Kidney (tissue), 14 donors: ENCODE results near the gene OR56A4. TPM values are rescaled to one million over a fixed set of nuclear protein-coding genes. Genes with fewer than 3 reads are reported as not detected.

ENCODE experiments used
- DNase-seq, 5 donors: peaks; one replicate each; pipeline ENCODE4 v3.0.0-alpha.2; 2013 to 2020
- FAIRE-seq: peaks from 2 replicates; lab custom pipeline; 2012; peaks lifted over from hg19 to GRCh38; lab: Jason Lieb, UNC
- H3K27ac ChIP-seq, 2 donors: one replicate each; pipeline ENCODE4 v1.7.0; 2013; ENCODE audit warnings: low read depth in 2 of 2, low read length in 2 of 2, inconsistent platforms in 1 of 2
- H3K27me3 ChIP-seq: one replicate; pipeline ENCODE4 v1.7.1; 2013; ENCODE audit warnings: low read length, inconsistent platforms; ENCODE audit not compliant: control insufficient read depth, insufficient read depth
- H3K36me3 ChIP-seq, 3 donors: one replicate each; pipeline versions ENCODE4 v1.7.0 to v1.7.1; 2013; ENCODE audit warnings: low read length in 3 of 3, control low read depth in 1 of 3, inconsistent platforms in 1 of 3; ENCODE audit not compliant: insufficient read depth in 3 of 3, control insufficient read depth in 2 of 3
- H3K4me1 ChIP-seq, 3 donors: one replicate each; pipeline versions ENCODE4 v1.7.0 to v1.7.1; 2013; ENCODE audit warnings: low read length in 3 of 3, inconsistent platforms in 1 of 3, low read depth in 1 of 3; ENCODE audit not compliant: control insufficient read depth in 2 of 3, insufficient read depth in 2 of 3
- H3K4me3 ChIP-seq, 3 donors: one replicate each; pipeline versions ENCODE4 v1.7.0 to v1.8.1; 2013; ENCODE audit warnings: low read length in 3 of 3, control low read depth in 1 of 3, inconsistent platforms in 1 of 3
- H3K9ac ChIP-seq, 3 donors: one replicate each; pipeline versions ENCODE4 v1.7.0 to v1.7.1; 2013; ENCODE audit warnings: low read length in 3 of 3, control low read depth in 1 of 3, inconsistent platforms in 1 of 3
- H3K9me3 ChIP-seq, 3 donors: one replicate each; pipeline versions ENCODE4 v1.7.0 to v1.7.1; 2013; ENCODE audit warnings: low read length in 3 of 3, control low read depth in 1 of 3, inconsistent platforms in 1 of 3; ENCODE audit not compliant: control insufficient read depth in 2 of 3, insufficient read depth in 1 of 3
- CTCF ChIP-seq: IDR thresholded peaks from 3 replicates; pipeline ENCODE4 v1.5.1; 2012; ENCODE audit warnings: mild to moderate bottlenecking, moderate library complexity, borderline replicate concordance; ENCODE audit not compliant: insufficient read depth; ENCODE audit errors: extremely low read depth
- intact Hi-C: fragments of 100-400 bp; cut with DNase I; formaldehyde crosslinking; loops from one replicate; pipeline ENCODE4 v1.11.1; 2022
- polyA plus RNA-seq: library from polyadenylated mRNA; stranded (reverse); fragments of 350-450 nt; fragmentation: Illumina TruSeq; extraction: RNeasy Lipid Tissue Mini Kit (QIAGEN cat#74804); gene quantifications from one replicate; pipeline ENCODE4 v1.2.3, GENCODE V29; 2014; ENCODE audit warnings: low read depth, low replicate concordance; ENCODE audit not compliant: insufficient read depth
- total RNA-seq: library from RNA; stranded (reverse); fragmentation: NEBNext Ultra II Directional; extraction: Animal tissue kit (Norgen Biotek cat#: 25700); gene quantifications from one replicate; pipeline ENCODE4 v1.2.1, GENCODE V29; 2021
- donor health status: control.
- donor health status: control.
- donor health status: control.
- donor health status: control.
- donor health status: control.
- donor health status: DM: yes; HTN: yes; CAD: no.
- donor health status: Normal renal cell carcinoma (clear cell type).

Gene OR56A4
- total and polyA plus RNA-seq, 2 donors from 2014 or later = 0.09 TPM; not detected in 1

DNA sequence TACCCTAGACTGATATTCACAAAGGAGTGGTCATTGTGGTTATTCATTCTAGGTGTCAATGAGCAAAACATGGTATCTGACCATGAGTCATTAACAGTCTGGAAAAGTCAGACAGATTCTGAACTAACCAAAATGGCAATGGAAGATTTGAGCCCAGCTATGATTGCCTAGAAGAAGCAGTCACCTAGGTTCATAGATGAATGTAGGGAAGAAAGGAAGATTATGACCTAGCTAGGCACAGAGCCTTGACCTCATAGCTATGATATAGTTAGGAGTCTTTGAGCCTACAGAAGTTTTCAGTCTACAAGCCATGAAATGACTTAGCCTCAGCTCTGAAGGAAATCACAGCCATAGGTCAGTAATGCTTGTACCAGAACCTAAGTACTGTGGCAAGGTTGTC is 351 bp downstream of the OR56A4 start:
- no peak for TF ChIP-seq CTCF
- no peak for FAIRE-seq
- intact Hi-C loops = no loop called here

DNA sequence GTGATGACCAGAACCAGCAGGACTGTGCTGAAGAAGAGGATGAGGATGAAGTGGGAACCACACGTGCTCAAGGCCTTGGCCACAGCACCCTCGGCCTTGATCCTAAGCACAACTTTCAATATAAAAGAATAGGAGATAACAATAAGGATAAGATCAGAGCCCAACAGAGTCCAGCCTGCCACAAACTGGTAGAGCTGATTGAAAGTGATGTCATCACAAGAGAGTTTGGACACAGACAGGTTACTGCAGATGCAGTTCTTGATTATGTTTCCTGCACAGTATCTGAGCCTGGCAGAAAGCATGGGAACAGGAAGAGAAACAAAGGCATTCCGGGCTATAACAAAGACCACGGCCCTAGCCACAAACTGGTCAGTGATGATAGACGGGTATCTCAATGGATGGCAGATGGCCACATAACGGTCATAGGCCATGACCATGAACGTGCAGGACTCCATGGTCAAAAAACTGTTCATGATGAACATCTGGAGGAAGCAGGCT is 4.5 kb downstream of the OR56A4 start:
- Histone ChIP-seq H3K9ac (no peak overlapping the region), H3K9me3 (no peaks in the 10 kb centered on the region), H3K4me3 (no peak overlapping the region), H3K36me3 (no peaks in the 10 kb centered on the region), H3K27me3 (no peaks in the 10 kb centered on the region), H3K4me1 (no peaks in the 10 kb centered on the region), H3K27ac (no peak overlapping the region)
- FAIRE-seq (no peak), DNase-seq (no peak)
- TF ChIP-seq CTCF = no peak
- intact Hi-C loops = no loop called here

More for the DNA sequence above, 351 bp downstream of the OR56A4 start:
- H3K27ac ChIP-seq = no peak overlapping the region
- no peaks in the 10 kb centered on the region for H3K4me1 ChIP-seq
- no peaks in the 10 kb centered on the region for H3K36me3 ChIP-seq
- H3K9me3 ChIP-seq = no peaks in the 10 kb centered on the region
- DNase-seq = no peak
- no peak overlapping the region for H3K4me3 ChIP-seq
- H3K27me3 ChIP-seq = no peaks in the 10 kb centered on the region
- H3K9ac ChIP-seq = no peak overlapping the region

GRCh38 chr11:5994791-5995190 is 12.0 kb downstream of the OR56A4 start:
- FAIRE-seq = no peak
- no peak for TF ChIP-seq CTCF
- no peaks in the 10 kb centered on the region for H3K36me3 ChIP-seq
- H3K9me3 ChIP-seq = no peaks in the 10 kb centered on the region
- DNase-seq = peak in 1 of 5 donors; percentile 69
- no peaks in the 10 kb centered on the region for H3K4me1 ChIP-seq
- H3K27ac ChIP-seq = no peak overlapping the region
- no peak overlapping the region for H3K9ac ChIP-seq
- intact Hi-C loops = no loop called here
- no peaks in the 10 kb centered on the region for H3K27me3 ChIP-seq
- H3K4me3 ChIP-seq = no peak overlapping the region
